C4-2B (cell line): ENCODE data around the gene COL3A1.

Experiments
- ZFX ChIP-seq: fragments of 450-650 bp; IDR thresholded peaks from 2 replicates; pipeline ENCODE4 v1.6.1; 2017
- TF ChIP-seq, protein P1 (sequence below): fragments of 450-650 bp; conservative IDR thresholded peaks from 2 replicates; pipeline ENCODE4 v1.5.1; 2017; ENCODE audit warnings: mild to moderate bottlenecking

DNA sequence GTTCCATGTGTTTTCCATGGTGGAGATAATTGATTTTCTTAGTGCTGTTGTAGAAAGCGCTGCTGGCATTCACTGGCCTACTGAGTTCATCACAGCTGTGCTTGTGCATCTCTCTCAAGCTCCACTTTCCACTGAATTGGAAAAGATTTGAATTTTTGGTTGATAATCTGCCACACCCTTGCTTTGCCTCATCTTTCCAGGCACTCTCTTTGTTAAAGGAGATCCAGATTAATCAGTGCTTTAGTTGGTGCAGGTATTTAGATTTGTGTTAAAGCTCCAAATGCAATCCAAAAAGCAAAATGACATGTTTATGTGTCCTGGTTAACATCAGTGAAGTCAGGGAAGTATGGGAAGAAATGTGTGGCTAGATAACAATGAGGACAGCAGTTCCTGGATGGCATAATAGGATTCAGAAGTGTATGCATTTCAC, 2.7 kb upstream of the COL3A1 start:
- TF ChIP-seq, protein P1, sequence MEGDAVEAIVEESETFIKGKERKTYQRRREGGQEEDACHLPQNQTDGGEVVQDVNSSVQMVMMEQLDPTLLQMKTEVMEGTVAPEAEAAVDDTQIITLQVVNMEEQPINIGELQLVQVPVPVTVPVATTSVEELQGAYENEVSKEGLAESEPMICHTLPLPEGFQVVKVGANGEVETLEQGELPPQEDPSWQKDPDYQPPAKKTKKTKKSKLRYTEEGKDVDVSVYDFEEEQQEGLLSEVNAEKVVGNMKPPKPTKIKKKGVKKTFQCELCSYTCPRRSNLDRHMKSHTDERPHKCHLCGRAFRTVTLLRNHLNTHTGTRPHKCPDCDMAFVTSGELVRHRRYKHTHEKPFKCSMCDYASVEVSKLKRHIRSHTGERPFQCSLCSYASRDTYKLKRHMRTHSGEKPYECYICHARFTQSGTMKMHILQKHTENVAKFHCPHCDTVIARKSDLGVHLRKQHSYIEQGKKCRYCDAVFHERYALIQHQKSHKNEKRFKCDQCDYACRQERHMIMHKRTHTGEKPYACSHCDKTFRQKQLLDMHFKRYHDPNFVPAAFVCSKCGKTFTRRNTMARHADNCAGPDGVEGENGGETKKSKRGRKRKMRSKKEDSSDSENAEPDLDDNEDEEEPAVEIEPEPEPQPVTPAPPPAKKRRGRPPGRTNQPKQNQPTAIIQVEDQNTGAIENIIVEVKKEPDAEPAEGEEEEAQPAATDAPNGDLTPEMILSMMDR = no peak
- no peak for TF ChIP-seq ZFX
